Activated CD4-positive, CD25-positive, alpha-beta regulatory T cell treated with anti-CD3 and anti-CD28 coated beads, Interleukin-2, amount 50 U/mL, for 24 hours (primary cell): Measurements from ENCODE around the gene DLG4.
A peak's percentile ranks its signal among the peaks of the same experiment; 100 is the strongest.

ENCODE experiments used
- ATAC-seq, 2 donors: fragments of 150-1000 bp; cut with Tn5 transposase; one replicate each; pipeline ENCODE4 v1.10.0; 2021; ENCODE audit warnings: mild to moderate bottlenecking in 1 of 2, moderate library complexity in 1 of 2

DLG4 gene

GRCh38 chr17:7147772-7148171 lies 71.9 kb downstream of the DLG4 start:
- peak; percentile 35 to 62 for ATAC-seq

GRCh38 chr17:7146115-7146514 lies 73.5 kb downstream of the DLG4 start:
- ATAC-seq, result no peak

- ATAC-seq, result no peak
Measured at GRCh38 chr17:7144213-7144612, 75.4 kb downstream of the DLG4 start.

GRCh38 chr17:7141824-7142223 lies 77.8 kb downstream of the DLG4 start:
- ATAC-seq, result no peak

- ATAC-seq, result no peak
Measured at GRCh38 chr17:7139400-7139799, 80.2 kb downstream of the DLG4 start.

GRCh38 chr17:7138800-7139381 lies 80.7 kb downstream of the DLG4 start:
- no peak for ATAC-seq

- no peak for ATAC-seq
Measured at GRCh38 chr17:7137171-7137943, 82.3 kb downstream of the DLG4 start.
